Ovary (tissue), 9 donors: Measurements from ENCODE around the gene OSBPL6. TPM values are rescaled to one million over a fixed set of nuclear protein-coding genes. Genes with fewer than 3 reads are reported as not detected.

Experiments
- DNase-seq, 5 donors: peaks; one replicate each; pipeline ENCODE4 v3.0.0-alpha.2; 2019 to 2020
- H3K27ac ChIP-seq, 2 donors: fragments of 200-600 bp; one replicate each; pipeline versions ENCODE4 v1.5.1 to v1.8.0; 2019 to 2022
- H3K27me3 ChIP-seq: fragments of 200-600 bp; one replicate; pipeline ENCODE4 v1.8.0; 2022
- H3K36me3 ChIP-seq: fragments of 200-600 bp; sonication (generic); one replicate; pipeline ENCODE4 v1.5.1; 2019
- H3K4me1 ChIP-seq: one replicate; pipeline ENCODE4 v1.8.1; 2013; ENCODE audit warnings: mild to moderate bottlenecking, moderate library complexity; ENCODE audit not compliant: insufficient read depth
- H3K4me3 ChIP-seq: fragments of 200-600 bp; sonication (generic); one replicate; pipeline ENCODE4 v1.5.1; 2017
- H3K9me3 ChIP-seq, 2 donors: fragments of 200-600 bp in 1 of 2; sonication (generic) in 1 of 2; one replicate each; pipeline versions ENCODE4 v1.5.1 to v1.8.1; 2013 to 2019; ENCODE audit warnings: mild to moderate bottlenecking in 1 of 2, moderate library complexity in 1 of 2
- EP300 ChIP-seq: sonication (generic); formaldehyde crosslinking; IDR thresholded peaks from one replicate; pipeline ENCODE4 v1.6.1; 2017; ENCODE audit warnings: antibody characterized with exemption
- POLR2A ChIP-seq: fragments of 450-650 bp; IDR thresholded peaks from one replicate; pipeline ENCODE4 v1.6.1; 2017; ENCODE audit warnings: antibody characterized with exemption, mild to moderate bottlenecking, moderate library complexity
- WGBS, 3 donors: extraction: QIAGEN DNeasy Blood & Tissue Kit in 1 of 3; methylation state at CpG; one replicate each; pipeline versions ENCODE4 v1.1.5 to v1.1.7; 2013 to 2017; 5-methylcytosine and 5-hydroxymethylcytosine counted together
- intact Hi-C, 4 donors: fragments of 100-400 bp; cut with DNase I; formaldehyde crosslinking; loops; one replicate each; pipeline versions ENCODE4 v1.11.0 to v1.15.1; 2022 to 2023
- polyA plus RNA-seq, 2 donors: library from polyadenylated mRNA; stranded (reverse); fragments of 200-250 nt in 1 of 2; fragments of 350-450 nt in 1 of 2; fragmentation: Illumina TruSeq in 1 of 2; extraction: RNeasy Lipid Tissue Mini Kit (QIAGEN cat#74804) in 1 of 2; gene quantifications; one replicate each; pipeline ENCODE4 v1.2.3, GENCODE V29; 2013 to 2014
- total RNA-seq, 7 donors: library from RNA; depleted of rRNA in 2 of 7; stranded (reverse); fragments of >200 nt in 2 of 7; fragmentation: NEBNext Ultra II Directional in 3 of 7; extraction: Animal tissue kit (Norgen Biotek cat#: 25700) in 3 of 7; gene quantifications; one replicate each; pipeline versions ENCODE4 v1.1.0 to v1.2.4, GENCODE V29; 2016 to 2023
- TF ChIP-seq, protein P1 (sequence below), 3 donors: fragments of 450-650 bp in 2 of 3; fragments of 200-600 bp in 1 of 3; IDR thresholded peaks; one replicate each; pipeline versions ENCODE4 v1.5.1 to v1.8.0; 2016 to 2022; ENCODE audit warnings: antibody characterized with exemption in 3 of 3, mild to moderate bottlenecking in 1 of 3
- donor health status: DM: no; HTN: no; CAD: no; lungs with moderate emphysema.
- donor health status: DM: no; HTN: no; CAD: no.
- donor health status: Bipolar disorder and iron deficiency.
- donor health status: DM: yes; HTN: yes; CAD: no.
- donor health status: DM: no; HTN: no; CAD: no.
- donor health status: DM: yes; HTN: yes; CAD: no.

OSBPL6 gene
- total and polyA plus RNA-seq, 9 donors: 0.60 to 7.4 (median 1.7) TPM

DNA sequence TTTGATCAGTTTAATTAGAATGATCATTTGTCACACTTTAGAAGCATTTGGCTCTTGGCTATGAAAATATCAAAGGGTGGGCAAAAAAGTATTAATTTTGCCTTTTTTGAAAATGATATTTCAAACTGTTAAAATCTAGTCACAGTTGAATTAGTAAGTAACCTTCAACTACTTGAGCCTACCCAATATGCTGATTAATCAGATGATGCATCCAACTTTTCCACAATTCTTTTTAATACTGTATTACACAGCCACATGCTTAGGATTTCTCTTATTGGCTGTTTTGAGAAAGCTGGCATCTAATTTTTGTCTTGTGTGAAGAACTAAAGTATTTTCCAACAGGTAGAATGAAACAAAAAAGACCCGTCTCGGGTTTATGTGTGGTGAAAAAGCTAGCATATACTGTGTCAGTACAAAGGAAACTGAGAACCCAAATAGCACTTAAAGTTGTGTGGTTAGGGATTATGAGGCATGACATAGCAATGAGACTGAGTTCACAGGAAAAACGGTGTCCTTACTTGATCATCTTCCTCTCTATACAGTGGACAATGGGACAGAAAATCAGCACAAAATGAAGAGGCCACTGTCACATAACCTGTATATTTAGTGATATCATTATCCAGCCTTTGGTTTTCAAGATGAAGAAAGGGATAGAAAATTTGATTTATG lies 11.7 kb downstream of the OSBPL6 start:
- H3K9me3 ChIP-seq: no peaks in the 10 kb centered on the region
- H3K4me1 ChIP-seq: no peaks in the 10 kb centered on the region
- 89 to 96% (median 91%) methylated on average over 3 of the region's 3 CpGs for WGBS, 3 donors
- intact Hi-C loops: no loop called here
- no peak overlapping the region for H3K4me3 ChIP-seq
- H3K36me3 ChIP-seq: no peaks in the 10 kb centered on the region
- TF ChIP-seq, protein P1, sequence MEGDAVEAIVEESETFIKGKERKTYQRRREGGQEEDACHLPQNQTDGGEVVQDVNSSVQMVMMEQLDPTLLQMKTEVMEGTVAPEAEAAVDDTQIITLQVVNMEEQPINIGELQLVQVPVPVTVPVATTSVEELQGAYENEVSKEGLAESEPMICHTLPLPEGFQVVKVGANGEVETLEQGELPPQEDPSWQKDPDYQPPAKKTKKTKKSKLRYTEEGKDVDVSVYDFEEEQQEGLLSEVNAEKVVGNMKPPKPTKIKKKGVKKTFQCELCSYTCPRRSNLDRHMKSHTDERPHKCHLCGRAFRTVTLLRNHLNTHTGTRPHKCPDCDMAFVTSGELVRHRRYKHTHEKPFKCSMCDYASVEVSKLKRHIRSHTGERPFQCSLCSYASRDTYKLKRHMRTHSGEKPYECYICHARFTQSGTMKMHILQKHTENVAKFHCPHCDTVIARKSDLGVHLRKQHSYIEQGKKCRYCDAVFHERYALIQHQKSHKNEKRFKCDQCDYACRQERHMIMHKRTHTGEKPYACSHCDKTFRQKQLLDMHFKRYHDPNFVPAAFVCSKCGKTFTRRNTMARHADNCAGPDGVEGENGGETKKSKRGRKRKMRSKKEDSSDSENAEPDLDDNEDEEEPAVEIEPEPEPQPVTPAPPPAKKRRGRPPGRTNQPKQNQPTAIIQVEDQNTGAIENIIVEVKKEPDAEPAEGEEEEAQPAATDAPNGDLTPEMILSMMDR (IDR thresholded peaks at IDR 0.05): no peak
- no peak for TF ChIP-seq POLR2A
- TF ChIP-seq EP300: no peak
- H3K27ac ChIP-seq: no peak overlapping the region
- H3K27me3 ChIP-seq: no peaks in the 10 kb centered on the region
- DNase-seq: no peak

DNA sequence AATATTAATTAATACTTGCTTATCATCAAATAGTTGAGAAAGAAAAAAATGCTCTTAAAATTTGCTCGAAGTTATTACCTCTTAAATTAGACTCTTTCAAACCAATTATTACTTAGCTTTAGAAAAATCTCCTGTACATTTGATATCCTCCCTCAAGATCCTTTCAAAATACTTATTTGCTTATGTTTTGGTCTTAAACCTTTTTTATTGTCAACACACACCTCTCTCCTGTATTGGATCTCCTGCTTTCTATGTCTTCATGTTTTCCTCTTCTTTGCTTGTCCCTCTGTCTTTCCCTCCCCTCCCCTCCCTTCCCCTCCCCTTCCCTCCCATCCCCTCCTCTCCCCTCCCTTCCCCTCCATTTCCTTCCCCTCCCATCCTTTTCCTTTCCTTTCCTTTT lies 14.0 kb downstream of the OSBPL6 start:
- TF ChIP-seq POLR2A (no peak), EP300 (no peak)
- TF ChIP-seq, protein P1 (IDR thresholded peaks at IDR 0.05): no peak
- no peak overlapping the region for H3K4me3 ChIP-seq
- no peak overlapping the region for H3K27ac ChIP-seq
- no peak for DNase-seq
- WGBS, 3 donors: 85 to 94% (median 88%) methylated on average over 1 of the region's 1 CpG
- no peaks in the 10 kb centered on the region for H3K27me3 ChIP-seq
- no peaks in the 10 kb centered on the region for H3K36me3 ChIP-seq
- intact Hi-C loops: no loop called here
- no peaks in the 10 kb centered on the region for H3K4me1 ChIP-seq
- H3K9me3 ChIP-seq: no peaks in the 10 kb centered on the region

DNA sequence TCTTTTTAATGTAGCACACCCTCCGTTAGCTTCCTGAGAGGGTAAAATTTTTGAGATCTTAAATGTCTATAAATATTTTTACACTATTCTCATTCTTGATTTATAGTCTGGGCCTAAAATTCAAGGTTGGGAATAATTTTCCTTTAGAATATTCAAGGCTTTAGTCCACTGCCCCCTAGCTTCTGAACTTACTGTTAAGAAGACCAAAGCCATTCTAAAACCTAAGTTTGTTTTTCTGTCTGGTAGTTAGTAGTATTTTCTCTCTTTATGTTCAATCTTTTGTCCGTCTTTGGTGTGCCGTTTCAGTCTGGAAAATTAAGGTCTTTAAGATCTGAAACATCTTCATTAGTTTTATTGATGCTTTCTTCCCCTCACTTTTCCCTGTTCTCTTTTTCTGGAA lies 14.5 kb downstream of the OSBPL6 start:
- no peaks in the 10 kb centered on the region for H3K27me3 ChIP-seq
- TF ChIP-seq, protein P1 (IDR thresholded peaks at IDR 0.05): no peak
- TF ChIP-seq EP300 (no peak), POLR2A (no peak)
- intact Hi-C loops: no loop called here
- H3K9me3 ChIP-seq: no peaks in the 10 kb centered on the region
- H3K36me3 ChIP-seq: no peaks in the 10 kb centered on the region
- DNase-seq: no peak
- no peak overlapping the region for H3K4me3 ChIP-seq
- 87 to 91% (median 87%) methylated on average over 3 of the region's 3 CpGs for WGBS, 3 donors
- H3K27ac ChIP-seq: no peak overlapping the region
- H3K4me1 ChIP-seq: no peaks in the 10 kb centered on the region

DNA sequence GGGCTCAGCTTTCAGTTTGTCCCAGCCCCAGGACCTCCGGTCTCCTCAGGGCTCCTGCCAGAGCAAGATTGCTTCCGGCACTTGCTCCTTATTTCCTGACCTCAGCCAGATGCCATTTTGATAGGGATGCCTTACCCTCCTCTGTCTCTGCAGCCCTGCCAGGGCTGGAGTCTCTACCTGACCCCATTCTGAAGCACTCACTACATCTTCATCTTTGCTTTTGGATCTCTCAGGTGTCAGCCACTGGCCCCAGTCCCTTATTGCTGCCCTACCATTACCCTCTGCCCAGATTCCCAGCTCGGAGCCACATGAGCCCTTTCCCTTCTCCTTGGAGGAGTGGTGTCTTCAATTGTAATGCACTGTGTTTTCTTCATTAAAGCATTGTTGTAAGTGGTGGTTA lies 17.1 kb downstream of the OSBPL6 start:
- DNase-seq: no peak
- Histone ChIP-seq H3K4me1 (no peaks in the 10 kb centered on the region), H3K9me3 (no peaks in the 10 kb centered on the region), H3K27ac (no peak overlapping the region), H3K27me3 (no peaks in the 10 kb centered on the region), H3K36me3 (no peaks in the 10 kb centered on the region), H3K4me3 (no peak overlapping the region)
- intact Hi-C loops: no loop called here
- 84 to 90% (median 89%) methylated on average over 3 of the region's 3 CpGs for WGBS, 3 donors
- TF ChIP-seq EP300 (no peak), POLR2A (no peak)
- TF ChIP-seq, protein P1 (IDR thresholded peaks at IDR 0.05): no peak
